HCT116 (cell line): Measurements from ENCODE around the gene PEX19. TPM values are rescaled to one million over a fixed set of nuclear protein-coding genes. Genes with fewer than 3 reads are reported as not detected.

Source experiments
- ATAC-seq: fragments of 200-7000 bp; cut with Tn5 transposase; 2 replicates; pipeline ENCODE4 v1.9.1; 2020; ENCODE audit warnings: mild to moderate bottlenecking, moderate library complexity
- BruUV-seq: library from RNA; stranded (reverse); fragments of 400-500 nt; replicated peaks from 2 replicates; lab custom pipeline; 2021; lab: Mats Ljungman, UMichigan
- CTCF ChIA-PET: fragments of 300-600 bp; sonication (Branson Sonifier 250); formaldehyde crosslinking; loops from one replicate; lab custom pipeline; 2021; ENCODE audit warnings: antibody characterized with exemption; lab: Charles Lee
- POLR2A ChIA-PET: fragments of 300-600, 350-600 bp; sonication (Branson Sonifier 250); formaldehyde crosslinking; loops from one replicate; lab custom pipeline; 2021; ENCODE audit warnings: antibody characterized with exemption; lab: Charles Lee
- RAD21 ChIA-PET, 2 experiments: fragments of 300-600 bp; sonication (Branson Sonifier 250); formaldehyde crosslinking; loops; one replicate each; lab custom pipeline; 2023; ENCODE audit warnings: low total read pairs in 2 of 2; ENCODE audit not compliant: uncharacterized antibody in 2 of 2, unreplicated experiment in 2 of 2, low non-redundant PET in 1 of 2; lab: Charles Lee
- DNase-seq: peaks from one replicate; pipeline ENCODE4 v3.0.0-alpha.2; 2010; ENCODE audit warnings: low read depth, low spot score
- H2AFZ ChIP-seq: fragments of 200-600 bp; shearing (Covaris generic), sonication (generic); 2 replicates; pipeline ENCODE4 v1.6.1; 2017; ENCODE audit warnings: low read depth, mixed run types, mixed read lengths, antibody characterized with exemption, low read length; ENCODE audit not compliant: poor library complexity, severe bottlenecking
- H3K27ac ChIP-seq: 2 replicates; pipeline ENCODE4 v1.5.1; 2012; ENCODE audit warnings: low read depth, low read length
- H3K27me3 ChIP-seq: fragments of 200-600 bp; sonication (generic); 2 replicates; pipeline ENCODE4 v1.6.1; 2016; ENCODE audit warnings: mixed run types, low read length, mixed read lengths; ENCODE audit not compliant: insufficient read depth
- H3K36me3 ChIP-seq, 2 experiments: fragments of 200-500 bp in 1 of 2; fragments of 200-600 bp in 1 of 2; sonication (Bioruptor generic) in 1 of 2; sonication (generic) in 1 of 2; 2 replicates each; pipeline versions ENCODE4 v1.5.1 to v1.6.1; 2014 to 2016; ENCODE audit warnings: low read length in 2 of 2, inconsistent platforms in 1 of 2, mixed read lengths in 1 of 2, mixed run types in 1 of 2; ENCODE audit not compliant: insufficient read depth in 2 of 2, control insufficient read depth in 1 of 2
- H3K4me1 ChIP-seq, 2 experiments: fragments of 200-600 bp in 1 of 2; sonication (generic) in 1 of 2; 2 replicates each; pipeline versions ENCODE4 v1.5.1 to v1.6.1; 2012 to 2017; ENCODE audit warnings: low read length in 2 of 2, inconsistent platforms in 1 of 2, mild to moderate bottlenecking in 1 of 2, mixed read lengths in 1 of 2, mixed run types in 1 of 2, moderate library complexity in 1 of 2; ENCODE audit not compliant: insufficient read depth in 2 of 2, control insufficient read depth in 1 of 2
- H3K4me2 ChIP-seq: fragments of 200-600 bp; sonication (generic); 2 replicates; pipeline ENCODE4 v1.6.1; 2017; ENCODE audit warnings: mixed run types, low read length, mixed read lengths
- H3K4me3 ChIP-seq, 2 experiments: fragments of 200-600 bp in 1 of 2; sonication (generic) in 1 of 2; replicated peaks in 1 of 2; 2 replicates each; pipeline ENCODE4 v1.5.1; 2011 to 2016; ENCODE audit warnings: low read length in 2 of 2, control low read depth in 1 of 2, low read depth in 1 of 2, mild to moderate bottlenecking in 1 of 2, mixed read lengths in 1 of 2, mixed run types in 1 of 2
- H3K79me2 ChIP-seq: fragments of 200-600 bp; sonication (generic); 2 replicates; pipeline ENCODE4 v1.6.1; 2017; ENCODE audit warnings: mild to moderate bottlenecking, mixed run types, low read length, moderate library complexity, mixed read lengths; ENCODE audit not compliant: insufficient read depth
- H3K9ac ChIP-seq: fragments of 200-600 bp; sonication (generic); 2 replicates; pipeline ENCODE4 v1.6.1; 2016; ENCODE audit warnings: low read length, mixed read lengths
- H3K9me2 ChIP-seq: fragments of 200-600 bp; sonication (generic), shearing (Covaris generic); 2 replicates; pipeline ENCODE4 v1.6.1; 2017; ENCODE audit warnings: mixed run types, mild to moderate bottlenecking, moderate library complexity; ENCODE audit not compliant: insufficient read depth
- H3K9me3 ChIP-seq, 2 experiments: fragments of 200-500 bp in 1 of 2; fragments of 200-600 bp in 1 of 2; sonication (Bioruptor generic) in 1 of 2; sonication (generic) in 1 of 2; 2 replicates each; pipeline ENCODE4 v1.6.1; 2014 to 2017; ENCODE audit warnings: low read length in 2 of 2, mixed read lengths in 2 of 2, inconsistent platforms in 1 of 2, low read depth in 1 of 2, mild to moderate bottlenecking in 1 of 2, mixed run types in 1 of 2, moderate library complexity in 1 of 2; ENCODE audit not compliant: control insufficient read depth in 1 of 2, insufficient read depth in 1 of 2
- H4K20me1 ChIP-seq: fragments of 200-600 bp; sonication (generic), shearing (Covaris generic); 2 replicates; pipeline ENCODE4 v1.6.1; 2017; ENCODE audit warnings: mixed run types, mild to moderate bottlenecking, moderate library complexity; ENCODE audit not compliant: insufficient read depth
- ATF3 ChIP-seq: IDR thresholded peaks from 2 replicates; pipeline ENCODE4 v1.6.1; 2012
- CBX3 ChIP-seq: IDR thresholded peaks from 2 replicates; pipeline ENCODE4 v1.6.1; 2012; ENCODE audit warnings: low read depth
- CTCF ChIP-seq, 3 experiments: fragments of 200-600 bp in 1 of 3; sonication (generic) in 1 of 3; IDR thresholded peaks in 2 of 3; conservative IDR thresholded peaks in 1 of 3; 2 replicates each; pipeline ENCODE4 v1.5.1; 2012 to 2017; ENCODE audit warnings: low read depth in 2 of 3, low read length in 2 of 3, antibody characterized with exemption in 1 of 3, borderline replicate concordance in 1 of 3, control low read depth in 1 of 3, mild to moderate bottlenecking in 1 of 3, mixed read lengths in 1 of 3, mixed run types in 1 of 3, moderate library complexity in 1 of 3; ENCODE audit not compliant: insufficient read depth in 1 of 3
- EGR1 ChIP-seq: IDR thresholded peaks from 2 replicates; pipeline ENCODE4 v1.6.1; 2012; ENCODE audit warnings: low read depth
- EZH2phosphoT487 ChIP-seq: fragments of 200-600 bp; IDR thresholded peaks from 2 replicates; pipeline ENCODE4 v1.6.1; 2018; ENCODE audit warnings: antibody characterized with exemption, borderline replicate concordance
- FOSL1 ChIP-seq: IDR thresholded peaks from 2 replicates; pipeline ENCODE4 v1.6.1; 2012; ENCODE audit warnings: low read depth
- JUND ChIP-seq: IDR thresholded peaks from 2 replicates; pipeline ENCODE4 v1.6.1; 2012
- MAX ChIP-seq: IDR thresholded peaks from 2 replicates; pipeline ENCODE4 v1.6.1; 2012
- RAD21 ChIP-seq: IDR thresholded peaks from 2 replicates; pipeline ENCODE4 v1.6.1; 2012; ENCODE audit warnings: low read depth, mild to moderate bottlenecking
- REST ChIP-seq: IDR thresholded peaks from 2 replicates; pipeline ENCODE4 v1.6.1; 2012; ENCODE audit warnings: low read depth
- SIN3A ChIP-seq: IDR thresholded peaks from 2 replicates; pipeline ENCODE4 v1.6.1; 2012; ENCODE audit warnings: low read depth
- TCF7L2 ChIP-seq: IDR thresholded peaks from 2 replicates; pipeline ENCODE4 v1.7.0; 2011; ENCODE audit warnings: borderline replicate concordance, inconsistent platforms; ENCODE audit not compliant: insufficient read depth, insufficient read length; ENCODE audit errors: extremely low read depth
- YY1 ChIP-seq: IDR thresholded peaks from 2 replicates; pipeline ENCODE4 v1.6.1; 2011; ENCODE audit warnings: low read length, low read depth, moderate library complexity, mild to moderate bottlenecking; ENCODE audit not compliant: insufficient replicate concordance; ENCODE audit errors: extremely low read depth
- ZNF274 ChIP-seq: fragments of 200-500 bp; sonication (Bioruptor generic); IDR thresholded peaks from 2 replicates; pipeline ENCODE4 v1.6.1; 2014; ENCODE audit warnings: mild to moderate bottlenecking, low read depth, low read length, inconsistent platforms
- intact Hi-C: fragments of 100-400 bp; cut with micrococcal nuclease; formaldehyde crosslinking; loops from 2 replicates; pipeline ENCODE4 v1.10.0; 2022
- total RNA-seq: library from RNA; stranded (reverse); gene quantifications from one replicate; pipeline ENCODE4 v1.2.1, GENCODE V29; 2021; ENCODE audit not compliant: unreplicated experiment

PEX19 gene
- total RNA-seq, 1 experiment from 2014 or later = 35.9 TPM

GRCh38 chr1:160332516-160332915 is 47.6 kb upstream of the PEX19 start:
- no peak for ATAC-seq
- TF ChIP-seq JUND (no peak), SIN3A (no peak), EZH2phosphoT487 (no peak), RAD21 (no peak)

GRCh38 chr1:160330119-160330518 is 45.2 kb upstream of the PEX19 start:
- TF ChIP-seq REST = no peak
- TF ChIP-seq EZH2phosphoT487 = no peak
- no peak for TF ChIP-seq YY1
- TF ChIP-seq CBX3 = no peak
- no peak for TF ChIP-seq ZNF274
- no peak for TF ChIP-seq ATF3
- no peak for TF ChIP-seq SIN3A
- no peak for TF ChIP-seq EGR1
- TF ChIP-seq CTCF (IDR thresholded peaks at IDR 0.05 in 2 of 3, conservative IDR thresholded peaks at IDR 0.05 in 1 of 3; ENCODE audit: borderline replicate concordance in 1 of 3, insufficient read depth in 1 of 3, low read depth in 2 of 3, low read length in 2 of 3) = no peak
- no peak for TF ChIP-seq TCF7L2
- no peak for TF ChIP-seq MAX
- no peak for TF ChIP-seq FOSL1
- no TSS peak for BruUV-seq
- no peak for ATAC-seq
- no peaks in the 10 kb centered on the region for H3K9me3 ChIP-seq
- no peak for DNase-seq
- H4K20me1 ChIP-seq = no peaks in the 10 kb centered on the region
- intact Hi-C loops = no loop called here
- no peaks in the 10 kb centered on the region for H3K27me3 ChIP-seq
- H3K9ac ChIP-seq = no peak overlapping the region
- no peaks in the 10 kb centered on the region for H3K9me2 ChIP-seq
- no peak overlapping the region for H3K4me2 ChIP-seq
- no peak overlapping the region for H3K27ac ChIP-seq
- ChIA-PET POLR2A (no interaction called here), CTCF (interaction anchor here (1.0 to 1.4 kb wide), 2 partner anchors 38 to 137 kb away, joined by 3 read pairs; no protein-coding TSS in a partner anchor), RAD21 (no interaction called here)
- peaks cover 5% of the 10 kb centered on the region; the same call in 1 of the 2 replicates for H3K79me2 ChIP-seq
- H3K36me3 ChIP-seq = peaks cover 42 to 60% of the 10 kb centered on the region in 2 experiments; a peak in 3 of 4 replicates
- H2AFZ ChIP-seq = no peak overlapping the region
- no peak overlapping the region for H3K4me3 ChIP-seq
- no peaks in the 10 kb centered on the region for H3K4me1 ChIP-seq

More at GRCh38 chr1:160332516-160332915, 47.6 kb upstream of the PEX19 start:
- POLR2A ChIA-PET = no interaction called here
- Histone ChIP-seq H4K20me1 (no peaks in the 10 kb centered on the region), H3K36me3 (peaks cover 36 to 54% of the 10 kb centered on the region in 2 experiments; a peak in 3 of 4 replicates), H3K9ac (no peak overlapping the region), H3K27me3 (no peaks in the 10 kb centered on the region), H3K79me2 (peaks cover 11% of the 10 kb centered on the region; the same call in 1 of the 2 replicates), H3K27ac (no peak overlapping the region), H3K9me2 (no peaks in the 10 kb centered on the region), H2AFZ (no peak overlapping the region), H3K4me1 (no peaks in the 10 kb centered on the region), H3K4me3 (no peak overlapping the region), H3K4me2 (no peak overlapping the region), H3K9me3 (no peaks in the 10 kb centered on the region)
- no peak for DNase-seq
- BruUV-seq = no TSS peak
- RAD21 ChIA-PET = no interaction called here
- intact Hi-C loops = no loop called here
- CTCF ChIA-PET = no interaction called here
